RWPE2 (cell line): ENCODE data around the gene LSM5.
"Not testable (repeated sequence)": the region's sequence is repeated elsewhere in the genome, so short reads cannot be mapped to it uniquely, and the experiment has no call there.

Source experiments
- ATAC-seq: fragments of 200-7000 bp; cut with Tn5 transposase; 3 replicates; pipeline ENCODE4 v1.9.1; 2021; ENCODE audit warnings: low read depth
- DNase-seq: peaks from one replicate; pipeline ENCODE4 v3.0.0-alpha.2; 2020; ENCODE audit warnings: low spot score
- H3K27ac ChIP-seq: fragments of 450-650 bp; 2 replicates; pipeline ENCODE4 v1.5.1; 2017; ENCODE audit warnings: mild to moderate bottlenecking; ENCODE audit not compliant: poor library complexity, severe bottlenecking
- H3K27me3 ChIP-seq: fragments of 250-450 bp; sonication (Bioruptor Pico); 2 replicates; pipeline ENCODE4 v1.5.1; 2021; ENCODE audit warnings: mild to moderate bottlenecking, moderate library complexity; ENCODE audit not compliant: insufficient read depth, poor library complexity, severe bottlenecking
- H3K36me3 ChIP-seq: fragments of 250-450 bp; sonication (Bioruptor Pico); 2 replicates; pipeline ENCODE4 v1.5.1; 2020; ENCODE audit warnings: low read depth, mild to moderate bottlenecking, moderate library complexity
- H3K4me1 ChIP-seq: fragments of 250-450 bp; sonication (Bioruptor Pico); 2 replicates; pipeline ENCODE4 v1.5.1; 2021; ENCODE audit warnings: mild to moderate bottlenecking, moderate library complexity; ENCODE audit not compliant: insufficient read depth, poor library complexity, severe bottlenecking
- H3K4me3 ChIP-seq: fragments of 250-450 bp; sonication (Bioruptor Pico); 2 replicates; pipeline ENCODE4 v1.5.1; 2021; ENCODE audit warnings: mild to moderate bottlenecking, moderate library complexity; ENCODE audit not compliant: severe bottlenecking
- H3K9me3 ChIP-seq: fragments of 250-450 bp; sonication (Bioruptor Pico); 2 replicates; pipeline ENCODE4 v1.5.1; 2021; ENCODE audit warnings: mild to moderate bottlenecking, moderate library complexity; ENCODE audit not compliant: severe bottlenecking
- CTCF ChIP-seq: fragments of 450-650 bp; IDR thresholded peaks from one replicate; pipeline ENCODE4 v1.5.1; 2017; ENCODE audit warnings: mild to moderate bottlenecking, moderate library complexity; ENCODE audit not compliant: poor library complexity, severe bottlenecking

LSM5 gene

GRCh38 chr7:32474008-32474407, 16.2 kb downstream of the LSM5 start:
- Histone ChIP-seq H3K27me3 (no peaks in the 10 kb centered on the region), H3K27ac (no peak overlapping the region), H3K9me3 (no peaks in the 10 kb centered on the region), H3K4me1 (peaks cover 3% of the 10 kb centered on the region), H3K4me3 (no peak overlapping the region), H3K36me3 (no peaks in the 10 kb centered on the region)
- no peak for ATAC-seq
- no peak for TF ChIP-seq CTCF
- no peak for DNase-seq

GRCh38 chr7:32472015-32472414, 18.2 kb downstream of the LSM5 start:
- H3K4me1 ChIP-seq: no peaks in the 10 kb centered on the region
- no peak overlapping the region for H3K27ac ChIP-seq
- ATAC-seq (no peak), DNase-seq (no peak)
- no peaks in the 10 kb centered on the region for H3K27me3 ChIP-seq
- no peak overlapping the region for H3K4me3 ChIP-seq
- no peaks in the 10 kb centered on the region for H3K9me3 ChIP-seq
- no peaks in the 10 kb centered on the region for H3K36me3 ChIP-seq
- no peak for TF ChIP-seq CTCF

DNA sequence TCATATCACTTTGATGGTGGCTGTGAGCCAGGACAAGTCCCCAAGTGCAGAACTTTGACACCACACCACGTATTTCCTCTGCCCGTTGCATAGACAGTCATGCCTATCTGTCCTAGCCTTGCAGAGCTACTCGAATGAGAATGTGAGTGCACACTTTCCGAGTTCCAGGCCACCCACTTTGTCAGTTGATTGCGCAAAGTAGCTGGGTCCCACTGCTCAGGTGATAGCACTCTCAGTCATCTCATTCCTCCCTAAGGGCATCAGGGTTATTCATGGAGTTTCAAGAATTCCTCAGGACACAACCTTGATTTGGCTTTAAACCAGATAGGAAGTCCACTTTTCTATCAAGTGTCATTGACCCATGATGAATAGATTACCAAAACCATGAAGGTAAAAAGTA, 19.3 kb downstream of the LSM5 start:
- Histone ChIP-seq H3K36me3 (no peaks in the 10 kb centered on the region), H3K27ac (no peak overlapping the region), H3K4me3 (no peak overlapping the region), H3K4me1 (no peaks in the 10 kb centered on the region), H3K9me3 (no peaks in the 10 kb centered on the region), H3K27me3 (no peaks in the 10 kb centered on the region)
- TF ChIP-seq CTCF: no peak
- ATAC-seq: no peak
- no peak for DNase-seq

DNA sequence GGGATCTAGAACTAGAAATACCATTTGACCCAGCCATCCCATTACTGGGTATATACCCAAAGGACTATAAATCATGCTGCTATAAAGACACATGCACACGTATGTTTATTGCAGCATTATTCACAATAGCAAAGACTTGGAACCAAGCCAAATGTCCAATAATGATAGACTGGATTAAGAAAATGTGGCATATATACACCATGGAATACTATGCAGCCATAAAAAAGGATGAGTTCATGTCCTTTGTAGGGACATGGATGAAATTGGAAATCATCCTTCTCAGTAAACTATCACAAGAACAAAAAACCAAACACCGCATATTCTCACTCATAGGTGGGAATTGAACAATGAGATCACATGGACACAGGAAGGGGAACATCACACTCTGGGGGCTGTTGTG, 20.2 kb downstream of the LSM5 start:
- H3K36me3 ChIP-seq, H3K4me3 ChIP-seq, ATAC-seq, H3K4me1 ChIP-seq, DNase-seq, H3K27me3 ChIP-seq, H3K27ac ChIP-seq, H3K9me3 ChIP-seq: not testable (repeated sequence)

DNA sequence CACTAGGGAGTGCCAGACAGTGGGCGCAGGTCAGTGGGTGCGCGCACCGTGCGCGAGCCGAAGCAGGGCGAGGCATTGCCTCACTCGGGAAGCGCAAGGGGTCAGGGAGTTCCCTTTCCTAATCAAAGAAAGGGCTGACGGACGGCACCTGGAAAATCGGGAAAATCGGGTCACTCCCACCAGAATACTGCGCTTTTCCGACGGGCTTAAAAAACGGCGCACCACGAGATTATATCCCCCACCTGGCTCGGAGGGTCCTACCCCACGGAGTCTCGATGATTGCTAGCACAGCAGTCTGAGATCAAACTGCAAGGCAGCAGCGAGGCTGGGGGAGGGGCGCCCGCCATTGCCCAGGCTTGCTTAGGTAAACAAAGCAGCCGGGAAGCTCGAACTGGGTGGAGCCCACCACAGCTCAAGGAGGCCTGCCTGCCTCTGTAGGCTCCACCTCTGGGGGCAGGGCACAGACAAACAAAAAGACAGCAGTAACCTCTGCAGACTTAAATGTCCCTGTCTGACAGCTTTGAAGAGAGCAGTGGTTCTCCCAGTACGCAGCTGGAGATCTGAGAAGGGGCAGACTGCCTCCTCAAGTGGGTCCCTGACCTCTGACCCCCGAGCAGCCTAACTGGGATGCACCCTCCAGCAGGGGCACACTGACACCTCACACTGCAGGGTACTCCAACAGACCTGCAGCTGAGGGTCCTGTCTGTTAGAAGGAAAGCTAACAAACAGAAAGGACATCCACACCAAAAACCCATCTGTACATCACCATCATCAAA, 25.4 kb downstream of the LSM5 start:
- DNase-seq, H3K9me3 ChIP-seq, H3K4me1 ChIP-seq, H3K4me3 ChIP-seq, H3K36me3 ChIP-seq, H3K27ac ChIP-seq, ATAC-seq, H3K27me3 ChIP-seq: not testable (repeated sequence)

DNA sequence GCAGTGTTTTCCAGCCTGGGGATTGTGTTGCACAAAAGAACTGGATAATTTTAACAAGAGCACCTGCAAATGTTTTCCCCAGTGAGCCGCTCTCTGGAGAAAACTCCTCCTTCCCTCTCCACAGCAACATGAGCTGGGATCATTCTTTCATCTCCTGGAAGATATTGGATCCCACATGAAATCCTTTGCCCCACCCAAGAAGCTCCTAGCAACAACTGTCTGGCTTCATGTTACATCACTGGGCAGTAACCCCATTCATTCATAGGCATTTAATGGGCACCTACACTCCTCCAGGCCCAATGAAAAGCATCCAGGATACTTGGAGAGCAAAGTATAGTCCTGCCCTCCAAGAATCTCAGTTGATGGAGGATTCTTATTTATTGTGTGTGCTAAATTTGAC, 27.2 kb downstream of the LSM5 start:
- Histone ChIP-seq H3K27me3 (no peaks in the 10 kb centered on the region), H3K4me1 (no peaks in the 10 kb centered on the region), H3K4me3 (no peak overlapping the region), H3K36me3 (no peaks in the 10 kb centered on the region), H3K27ac (no peak overlapping the region), H3K9me3 (no peaks in the 10 kb centered on the region)
- TF ChIP-seq CTCF: no peak
- ATAC-seq: peak; percentile 50; the same call in 1 of the 3 replicates
- no peak for DNase-seq
